NB4 (cell line): ENCODE measurements around the gene GRB10.
"Not testable (repeated sequence)": the region's sequence is repeated elsewhere in the genome, so short reads cannot be mapped to it uniquely, and the experiment has no call there.

ENCODE experiments used
- DNase-seq: peaks from one replicate; pipeline ENCODE4 v3.0.0; 2010; ENCODE audit warnings: low read depth
- H3K4me3 ChIP-seq: one replicate; pipeline ENCODE4 v1.5.1; 2011; ENCODE audit warnings: mild to moderate bottlenecking, low read depth, low read length, moderate library complexity
- MAX ChIP-seq: IDR thresholded peaks from 2 replicates; pipeline ENCODE4 v1.6.1; 2011; ENCODE audit warnings: low read depth, low read length
- MYC ChIP-seq: IDR thresholded peaks from 2 replicates; pipeline ENCODE4 v1.6.1; 2011; ENCODE audit warnings: low read depth, low read length
- POLR2A ChIP-seq: IDR thresholded peaks from 2 replicates; pipeline ENCODE4 v1.6.1; 2011; ENCODE audit warnings: mild to moderate bottlenecking; ENCODE audit not compliant: insufficient read length; ENCODE audit errors: extremely low read depth
- TF ChIP-seq, protein P1 (sequence below): IDR thresholded peaks from one replicate; pipeline ENCODE4 v1.5.1; 2012; ENCODE audit warnings: low read depth, low read length

Gene GRB10

DNA sequence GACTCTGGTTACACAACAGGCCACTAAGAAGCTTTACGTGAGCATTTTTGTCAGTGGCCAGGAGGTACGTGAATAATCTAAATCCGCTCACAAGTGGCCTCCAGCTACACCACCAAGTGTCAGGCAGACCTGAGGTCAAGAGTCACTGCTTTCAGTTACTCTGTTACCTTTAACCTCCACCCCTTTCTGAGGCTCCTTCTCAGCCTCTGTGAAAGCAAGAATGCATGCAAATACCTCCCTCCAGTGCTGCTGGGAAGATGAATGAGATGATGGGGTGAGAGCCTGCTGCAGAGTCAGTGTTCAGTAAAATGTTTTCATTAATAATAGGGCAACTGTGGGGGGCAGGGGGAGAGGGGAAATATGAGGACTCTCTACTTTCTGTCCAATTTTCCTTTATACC, 228.7 kb downstream of the GRB10 start:
- TF ChIP-seq, protein P1, sequence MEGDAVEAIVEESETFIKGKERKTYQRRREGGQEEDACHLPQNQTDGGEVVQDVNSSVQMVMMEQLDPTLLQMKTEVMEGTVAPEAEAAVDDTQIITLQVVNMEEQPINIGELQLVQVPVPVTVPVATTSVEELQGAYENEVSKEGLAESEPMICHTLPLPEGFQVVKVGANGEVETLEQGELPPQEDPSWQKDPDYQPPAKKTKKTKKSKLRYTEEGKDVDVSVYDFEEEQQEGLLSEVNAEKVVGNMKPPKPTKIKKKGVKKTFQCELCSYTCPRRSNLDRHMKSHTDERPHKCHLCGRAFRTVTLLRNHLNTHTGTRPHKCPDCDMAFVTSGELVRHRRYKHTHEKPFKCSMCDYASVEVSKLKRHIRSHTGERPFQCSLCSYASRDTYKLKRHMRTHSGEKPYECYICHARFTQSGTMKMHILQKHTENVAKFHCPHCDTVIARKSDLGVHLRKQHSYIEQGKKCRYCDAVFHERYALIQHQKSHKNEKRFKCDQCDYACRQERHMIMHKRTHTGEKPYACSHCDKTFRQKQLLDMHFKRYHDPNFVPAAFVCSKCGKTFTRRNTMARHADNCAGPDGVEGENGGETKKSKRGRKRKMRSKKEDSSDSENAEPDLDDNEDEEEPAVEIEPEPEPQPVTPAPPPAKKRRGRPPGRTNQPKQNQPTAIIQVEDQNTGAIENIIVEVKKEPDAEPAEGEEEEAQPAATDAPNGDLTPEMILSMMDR: no peak
- TF ChIP-seq POLR2A (no peak), MAX (no peak), MYC (no peak)
- no peak for DNase-seq

GRCh38 chr7:50552921-50553320, 229.8 kb downstream of the GRB10 start:
- TF ChIP-seq MAX (peak; percentile 82), POLR2A (no peak), MYC (peak; percentile 11; the same call in 1 of the 2 replicates)
- TF ChIP-seq, protein P1: no peak
- no peak overlapping the region for H3K4me3 ChIP-seq
- peak; percentile 63 for DNase-seq

More for the DNA sequence above, 228.7 kb downstream of the GRB10 start:
- no peak overlapping the region for H3K4me3 ChIP-seq

GRCh38 chr7:50552139-50552538, 230.6 kb downstream of the GRB10 start:
- no peak overlapping the region for H3K4me3 ChIP-seq
- TF ChIP-seq MYC (no peak), POLR2A (no peak), MAX (no peak)
- TF ChIP-seq, protein P1: no peak
- no peak for DNase-seq

DNA sequence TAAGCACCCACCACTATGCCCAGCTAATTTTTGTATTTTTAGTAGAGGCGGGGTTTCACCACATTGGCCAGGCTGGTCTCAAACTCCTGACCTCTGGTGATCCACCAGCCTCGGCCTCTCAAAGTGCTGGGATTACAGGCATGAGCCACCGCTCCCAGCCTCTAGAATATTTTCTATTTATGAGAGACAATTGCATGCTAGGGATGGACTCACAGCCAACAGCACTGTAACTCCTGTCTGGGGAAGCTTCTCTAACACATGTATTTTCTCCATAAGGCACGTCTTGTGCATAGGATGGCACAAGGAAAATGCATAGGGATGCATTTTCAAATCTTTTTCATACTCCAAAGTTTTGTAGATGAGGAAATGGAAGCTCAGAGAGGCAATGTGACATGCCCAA, 237.1 kb downstream of the GRB10 start:
- not testable (repeated sequence) for DNase-seq, H3K4me3 ChIP-seq

GRCh38 chr7:50544992-50545391, 237.7 kb downstream of the GRB10 start:
- TF ChIP-seq MYC (no peak), POLR2A (no peak), MAX (no peak)
- TF ChIP-seq, protein P1: no peak
- H3K4me3 ChIP-seq: no peak overlapping the region
- DNase-seq: no peak

- TF ChIP-seq MAX: no peak
- no peak for TF ChIP-seq MYC
- no peak for TF ChIP-seq POLR2A
- TF ChIP-seq, protein P1: no peak
- no peak overlapping the region for H3K4me3 ChIP-seq
- no peak for DNase-seq
These were observed 238.8 kb downstream of the GRB10 start for GRCh38 chr7:50543776-50544442.
